ENCODE results near the gene PNKD. TPM values are rescaled to one million over a fixed set of nuclear protein-coding genes. Genes with fewer than 3 reads are reported as not detected.

The PNKD gene
- total and polyA plus RNA-seq, 2 of the 8 experiments (the other 6 are each of a cell fraction or from before 2014, with no cell fraction given), result 43.9 to 65.4 TPM

DNA sequence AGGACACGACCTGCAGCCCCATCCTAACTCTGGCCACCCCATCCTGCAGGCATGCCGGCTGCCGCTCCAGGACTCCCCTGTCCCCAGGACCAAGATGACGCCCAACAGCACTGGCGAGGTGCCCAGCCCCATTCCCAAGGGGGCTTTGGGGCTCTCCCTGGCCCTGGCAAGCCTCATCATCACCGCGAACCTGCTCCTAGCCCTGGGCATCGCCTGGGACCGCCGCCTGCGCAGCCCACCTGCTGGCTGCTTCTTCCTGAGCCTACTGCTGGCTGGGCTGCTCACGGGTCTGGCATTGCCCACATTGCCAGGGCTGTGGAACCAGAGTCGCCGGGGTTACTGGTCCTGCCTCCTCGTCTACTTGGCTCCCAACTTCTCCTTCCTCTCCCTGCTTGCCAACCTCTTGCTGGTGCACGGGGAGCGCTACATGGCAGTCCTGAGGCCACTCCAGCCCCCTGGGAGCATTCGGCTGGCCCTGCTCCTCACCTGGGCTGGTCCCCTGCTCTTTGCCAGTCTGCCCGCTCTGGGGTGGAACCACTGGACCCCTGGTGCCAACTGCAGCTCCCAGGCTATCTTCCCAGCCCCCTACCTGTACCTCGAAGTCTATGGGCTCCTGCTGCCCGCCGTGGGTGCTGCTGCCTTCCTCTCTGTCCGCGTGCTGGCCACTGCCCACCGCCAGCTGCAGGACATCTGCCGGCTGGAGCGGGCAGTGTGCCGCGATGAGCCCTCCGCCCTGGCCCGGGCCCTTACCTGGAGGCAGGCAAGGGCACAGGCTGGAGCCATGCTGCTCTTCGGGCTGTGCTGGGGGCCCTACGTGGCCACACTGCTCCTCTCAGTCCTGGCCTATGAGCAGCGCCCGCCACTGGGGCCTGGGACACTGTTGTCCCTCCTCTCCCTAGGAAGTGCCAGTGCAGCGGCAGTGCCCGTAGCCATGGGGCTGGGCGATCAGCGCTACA lies 7.4 kb upstream of the PNKD start (continued):
- TF ChIP-seq, protein P1, sequence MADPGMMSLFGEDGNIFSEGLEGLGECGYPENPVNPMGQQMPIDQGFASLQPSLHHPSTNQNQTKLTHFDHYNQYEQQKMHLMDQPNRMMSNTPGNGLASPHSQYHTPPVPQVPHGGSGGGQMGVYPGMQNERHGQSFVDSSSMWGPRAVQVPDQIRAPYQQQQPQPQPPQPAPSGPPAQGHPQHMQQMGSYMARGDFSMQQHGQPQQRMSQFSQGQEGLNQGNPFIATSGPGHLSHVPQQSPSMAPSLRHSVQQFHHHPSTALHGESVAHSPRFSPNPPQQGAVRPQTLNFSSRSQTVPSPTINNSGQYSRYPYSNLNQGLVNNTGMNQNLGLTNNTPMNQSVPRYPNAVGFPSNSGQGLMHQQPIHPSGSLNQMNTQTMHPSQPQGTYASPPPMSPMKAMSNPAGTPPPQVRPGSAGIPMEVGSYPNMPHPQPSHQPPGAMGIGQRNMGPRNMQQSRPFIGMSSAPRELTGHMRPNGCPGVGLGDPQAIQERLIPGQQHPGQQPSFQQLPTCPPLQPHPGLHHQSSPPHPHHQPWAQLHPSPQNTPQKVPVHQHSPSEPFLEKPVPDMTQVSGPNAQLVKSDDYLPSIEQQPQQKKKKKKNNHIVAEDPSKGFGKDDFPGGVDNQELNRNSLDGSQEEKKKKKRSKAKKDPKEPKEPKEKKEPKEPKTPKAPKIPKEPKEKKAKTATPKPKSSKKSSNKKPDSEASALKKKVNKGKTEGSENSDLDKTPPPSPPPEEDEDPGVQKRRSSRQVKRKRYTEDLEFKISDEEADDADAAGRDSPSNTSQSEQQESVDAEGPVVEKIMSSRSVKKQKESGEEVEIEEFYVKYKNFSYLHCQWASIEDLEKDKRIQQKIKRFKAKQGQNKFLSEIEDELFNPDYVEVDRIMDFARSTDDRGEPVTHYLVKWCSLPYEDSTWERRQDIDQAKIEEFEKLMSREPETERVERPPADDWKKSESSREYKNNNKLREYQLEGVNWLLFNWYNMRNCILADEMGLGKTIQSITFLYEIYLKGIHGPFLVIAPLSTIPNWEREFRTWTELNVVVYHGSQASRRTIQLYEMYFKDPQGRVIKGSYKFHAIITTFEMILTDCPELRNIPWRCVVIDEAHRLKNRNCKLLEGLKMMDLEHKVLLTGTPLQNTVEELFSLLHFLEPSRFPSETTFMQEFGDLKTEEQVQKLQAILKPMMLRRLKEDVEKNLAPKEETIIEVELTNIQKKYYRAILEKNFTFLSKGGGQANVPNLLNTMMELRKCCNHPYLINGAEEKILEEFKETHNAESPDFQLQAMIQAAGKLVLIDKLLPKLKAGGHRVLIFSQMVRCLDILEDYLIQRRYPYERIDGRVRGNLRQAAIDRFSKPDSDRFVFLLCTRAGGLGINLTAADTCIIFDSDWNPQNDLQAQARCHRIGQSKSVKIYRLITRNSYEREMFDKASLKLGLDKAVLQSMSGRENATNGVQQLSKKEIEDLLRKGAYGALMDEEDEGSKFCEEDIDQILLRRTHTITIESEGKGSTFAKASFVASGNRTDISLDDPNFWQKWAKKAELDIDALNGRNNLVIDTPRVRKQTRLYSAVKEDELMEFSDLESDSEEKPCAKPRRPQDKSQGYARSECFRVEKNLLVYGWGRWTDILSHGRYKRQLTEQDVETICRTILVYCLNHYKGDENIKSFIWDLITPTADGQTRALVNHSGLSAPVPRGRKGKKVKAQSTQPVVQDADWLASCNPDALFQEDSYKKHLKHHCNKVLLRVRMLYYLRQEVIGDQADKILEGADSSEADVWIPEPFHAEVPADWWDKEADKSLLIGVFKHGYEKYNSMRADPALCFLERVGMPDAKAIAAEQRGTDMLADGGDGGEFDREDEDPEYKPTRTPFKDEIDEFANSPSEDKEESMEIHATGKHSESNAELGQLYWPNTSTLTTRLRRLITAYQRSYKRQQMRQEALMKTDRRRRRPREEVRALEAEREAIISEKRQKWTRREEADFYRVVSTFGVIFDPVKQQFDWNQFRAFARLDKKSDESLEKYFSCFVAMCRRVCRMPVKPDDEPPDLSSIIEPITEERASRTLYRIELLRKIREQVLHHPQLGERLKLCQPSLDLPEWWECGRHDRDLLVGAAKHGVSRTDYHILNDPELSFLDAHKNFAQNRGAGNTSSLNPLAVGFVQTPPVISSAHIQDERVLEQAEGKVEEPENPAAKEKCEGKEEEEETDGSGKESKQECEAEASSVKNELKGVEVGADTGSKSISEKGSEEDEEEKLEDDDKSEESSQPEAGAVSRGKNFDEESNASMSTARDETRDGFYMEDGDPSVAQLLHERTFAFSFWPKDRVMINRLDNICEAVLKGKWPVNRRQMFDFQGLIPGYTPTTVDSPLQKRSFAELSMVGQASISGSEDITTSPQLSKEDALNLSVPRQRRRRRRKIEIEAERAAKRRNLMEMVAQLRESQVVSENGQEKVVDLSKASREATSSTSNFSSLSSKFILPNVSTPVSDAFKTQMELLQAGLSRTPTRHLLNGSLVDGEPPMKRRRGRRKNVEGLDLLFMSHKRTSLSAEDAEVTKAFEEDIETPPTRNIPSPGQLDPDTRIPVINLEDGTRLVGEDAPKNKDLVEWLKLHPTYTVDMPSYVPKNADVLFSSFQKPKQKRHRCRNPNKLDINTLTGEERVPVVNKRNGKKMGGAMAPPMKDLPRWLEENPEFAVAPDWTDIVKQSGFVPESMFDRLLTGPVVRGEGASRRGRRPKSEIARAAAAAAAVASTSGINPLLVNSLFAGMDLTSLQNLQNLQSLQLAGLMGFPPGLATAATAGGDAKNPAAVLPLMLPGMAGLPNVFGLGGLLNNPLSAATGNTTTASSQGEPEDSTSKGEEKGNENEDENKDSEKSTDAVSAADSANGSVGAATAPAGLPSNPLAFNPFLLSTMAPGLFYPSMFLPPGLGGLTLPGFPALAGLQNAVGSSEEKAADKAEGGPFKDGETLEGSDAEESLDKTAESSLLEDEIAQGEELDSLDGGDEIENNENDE (IDR thresholded peaks at IDR 0.05; ENCODE audit: insufficient replicate concordance, low read length), result no peak
- no peak for TF ChIP-seq POLR2A (IDR thresholded peaks at IDR 0.05; ENCODE audit: control extremely low read depth in 1 of 2, low read depth in 2 of 2, low read length in 2 of 2)
- no peak for TF ChIP-seq RNF2 (IDR thresholded peaks at IDR 0.05; ENCODE audit: borderline replicate concordance, low read depth, low read length, missing control alignments, poor library complexity, severe bottlenecking)
- no peak for TF ChIP-seq SP4 (IDR thresholded peaks at IDR 0.05; ENCODE audit: low read length)
- TF ChIP-seq, protein P2, sequence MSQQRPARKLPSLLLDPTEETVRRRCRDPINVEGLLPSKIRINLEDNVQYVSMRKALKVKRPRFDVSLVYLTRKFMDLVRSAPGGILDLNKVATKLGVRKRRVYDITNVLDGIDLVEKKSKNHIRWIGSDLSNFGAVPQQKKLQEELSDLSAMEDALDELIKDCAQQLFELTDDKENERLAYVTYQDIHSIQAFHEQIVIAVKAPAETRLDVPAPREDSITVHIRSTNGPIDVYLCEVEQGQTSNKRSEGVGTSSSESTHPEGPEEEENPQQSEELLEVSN (IDR thresholded peaks at IDR 0.05), result no peak
- TF ChIP-seq SIN3A (conservative IDR thresholded peaks at IDR 0.05 in 1 of 2, IDR thresholded peaks at IDR 0.05 in 1 of 2; ENCODE audit: low read depth in 1 of 2, low read length in 2 of 2), result no peak
- TF ChIP-seq CTBP2 (IDR thresholded peaks at IDR 0.05; ENCODE audit: borderline replicate concordance, insufficient read depth, insufficient read length, low read length), result no peak
- TF ChIP-seq KDM1A (IDR thresholded peaks at IDR 0.05; ENCODE audit: borderline replicate concordance, low read length), result no peak
